Activated T-cell treated with anti-CD3 and anti-CD28 coated beads for 4 hours (primary cell): Measurements from ENCODE around the gene CHRNA10.
"Not testable (repeated sequence)": the region's sequence is repeated elsewhere in the genome, so short reads cannot be mapped to it uniquely, and the experiment has no call there.

ENCODE experiments used
- DNase-seq: peaks from one replicate; pipeline ENCODE4 v3.0.0-alpha.2; 2020

The CHRNA10 gene

DNA sequence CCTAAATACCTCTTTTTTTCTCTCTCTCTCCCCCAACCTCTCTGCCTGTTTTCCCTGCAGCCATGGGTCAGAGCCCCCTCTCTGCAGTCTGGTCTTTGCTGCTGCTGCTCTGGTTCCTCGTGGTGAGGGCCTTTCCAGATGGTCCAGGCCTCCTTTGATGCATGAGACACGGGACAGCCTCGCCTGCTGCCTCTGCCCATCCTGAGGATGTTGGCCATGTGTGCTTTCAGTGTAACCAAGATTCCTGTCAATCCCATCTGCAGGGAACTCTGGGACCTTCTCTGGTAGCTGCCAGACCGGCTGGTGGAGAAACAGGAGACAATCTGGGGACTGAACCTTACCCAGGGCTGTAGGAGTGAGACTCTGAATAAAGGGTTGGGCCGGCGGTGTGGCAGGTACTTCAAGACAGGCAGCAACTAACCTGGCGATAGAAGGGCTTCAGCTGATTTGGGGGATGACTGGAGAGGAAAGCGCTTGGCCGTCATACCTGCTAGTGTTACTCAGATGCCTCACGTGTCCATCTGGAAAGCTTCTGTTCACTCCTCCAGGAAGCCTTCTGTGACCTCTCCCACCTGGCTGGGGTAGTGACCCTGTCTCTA is 7.1 kb downstream of the CHRNA10 start:
- DNase-seq, result no peak

DNA sequence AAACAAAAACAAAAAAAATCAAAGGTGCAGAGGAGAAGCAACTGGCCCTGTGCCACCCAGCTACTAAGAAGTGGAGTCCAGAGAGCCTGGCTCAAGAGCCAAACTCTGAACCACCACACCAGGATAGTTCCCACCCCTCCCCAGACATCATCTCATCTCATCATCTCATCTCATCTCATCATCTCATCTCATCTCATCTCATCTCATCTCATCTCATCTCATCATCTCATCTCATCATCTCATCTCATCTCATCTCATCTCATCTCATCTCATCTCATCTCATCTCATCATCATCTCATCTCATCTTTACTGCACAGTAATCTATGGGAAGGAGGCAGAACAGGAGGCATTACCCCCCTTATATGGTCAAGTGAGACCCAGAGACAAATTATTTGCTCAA is 8.3 kb downstream of the CHRNA10 start:
- no peak for DNase-seq

- DNase-seq, result no peak
Measured at GRCh38 chr11:3660960-3661359, 10.2 kb downstream of the CHRNA10 start.

DNA sequence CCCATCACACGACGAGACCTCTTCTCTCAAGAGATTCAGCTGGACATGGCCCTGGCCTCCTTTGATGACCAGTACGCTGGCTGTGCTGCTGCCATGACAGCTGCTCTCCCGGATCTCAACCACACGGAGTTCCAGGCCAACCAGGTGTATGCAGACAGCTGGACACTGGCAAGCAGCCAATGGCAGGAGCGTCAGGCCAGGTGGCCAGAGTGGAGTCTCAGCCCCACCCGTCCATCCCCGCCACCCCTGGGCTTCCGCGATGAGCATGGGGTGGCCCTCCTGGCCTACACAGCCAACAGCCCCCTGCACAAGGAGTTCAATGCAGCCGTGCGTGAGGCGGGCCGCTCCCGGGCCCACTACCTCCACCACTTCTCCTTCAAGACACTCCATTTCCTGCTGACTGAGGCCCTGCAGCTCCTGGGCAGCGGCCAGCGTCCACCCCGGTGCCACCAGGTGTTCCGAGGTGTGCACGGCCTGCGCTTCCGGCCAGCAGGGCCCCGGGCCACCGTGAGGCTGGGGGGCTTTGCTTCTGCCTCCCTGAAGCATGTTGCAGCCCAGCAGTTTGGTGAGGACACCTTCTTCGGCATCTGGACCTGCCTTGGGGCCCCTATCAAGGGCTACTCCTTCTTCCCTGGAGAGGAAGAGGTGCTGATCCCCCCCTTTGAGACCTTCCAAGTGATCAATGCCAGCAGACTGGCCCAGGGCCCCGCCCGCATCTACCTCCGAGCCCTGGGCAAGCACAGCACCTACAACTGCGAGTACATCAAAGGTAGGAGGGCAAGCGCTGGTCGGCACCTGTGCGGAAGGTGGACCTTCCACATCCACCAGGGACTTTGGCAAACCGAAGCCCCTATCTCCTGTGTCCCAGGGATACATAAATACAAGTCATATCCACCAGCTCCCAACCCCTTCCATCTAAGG is 11.3 kb downstream of the CHRNA10 start:
- no peak for DNase-seq

GRCh38 chr11:3658252-3658651 is 12.9 kb downstream of the CHRNA10 start:
- DNase-seq, result no peak

GRCh38 chr11:3657331-3657730 is 13.9 kb downstream of the CHRNA10 start:
- DNase-seq, result not testable (repeated sequence)

DNA sequence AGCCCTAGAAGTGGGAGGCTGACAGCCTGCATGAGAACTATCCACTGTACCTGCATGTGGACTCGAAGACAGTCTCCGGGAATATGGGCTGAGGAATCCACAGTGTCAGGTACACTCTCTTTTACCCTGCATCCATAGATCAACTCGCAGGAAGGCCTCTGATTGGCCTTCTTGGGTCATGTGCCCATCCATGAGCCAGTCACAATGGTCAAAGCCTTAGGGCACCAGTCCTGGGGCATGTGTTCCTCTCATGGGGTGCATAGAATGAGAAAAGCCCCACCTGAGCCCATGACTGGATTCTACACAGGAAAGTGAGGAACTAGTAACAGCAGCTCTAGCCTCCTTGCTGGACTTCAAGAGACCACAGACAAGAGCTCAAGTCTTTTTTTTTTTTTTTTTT is 15.6 kb downstream of the CHRNA10 start:
- no peak for DNase-seq

DNA sequence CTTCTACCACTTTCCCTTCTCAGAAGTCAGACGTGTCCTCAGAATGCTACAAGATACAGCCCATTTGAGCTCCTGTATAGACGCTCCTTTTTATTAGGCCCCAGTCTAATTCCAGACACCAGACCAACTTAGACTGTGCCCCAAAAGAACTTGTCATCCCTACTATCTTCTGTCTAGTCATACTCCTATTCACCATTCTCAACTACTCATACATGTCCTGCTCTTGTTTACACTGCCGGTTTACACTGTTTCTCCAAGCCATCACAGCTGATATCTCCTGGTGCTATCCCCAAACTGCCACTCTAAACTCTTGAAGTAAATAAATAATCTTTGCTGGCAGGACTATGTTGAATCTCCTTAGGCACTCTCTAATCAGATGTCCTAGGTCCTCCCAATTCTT is 18.7 kb downstream of the CHRNA10 start:
- DNase-seq, result not testable (repeated sequence)

GRCh38 chr11:3649374-3649773 is 21.8 kb downstream of the CHRNA10 start:
- DNase-seq, result not testable (repeated sequence)

GRCh38 chr11:3648843-3649242 is 22.3 kb downstream of the CHRNA10 start:
- DNase-seq, result not testable (repeated sequence)

DNA sequence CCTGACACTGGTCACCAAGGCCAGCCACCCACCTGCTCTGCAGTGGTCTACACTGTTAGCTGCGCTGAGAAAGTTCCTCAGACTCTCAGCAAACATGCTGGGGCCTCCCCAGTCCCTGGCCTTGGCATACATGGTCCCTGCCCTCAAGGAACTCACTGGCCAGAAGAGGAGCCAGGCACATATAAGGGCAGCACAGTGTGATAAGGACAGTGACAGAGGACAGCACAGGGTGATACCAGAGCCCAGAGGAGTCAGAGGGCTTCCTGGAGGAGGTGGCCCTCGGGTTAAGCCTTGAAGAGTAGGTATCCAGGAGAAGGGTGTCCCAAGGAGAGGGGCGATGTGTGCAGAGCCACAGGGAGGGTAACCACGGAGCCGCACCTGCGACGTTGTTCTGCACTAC is 25.6 kb downstream of the CHRNA10 start:
- DNase-seq, result no peak

DNA sequence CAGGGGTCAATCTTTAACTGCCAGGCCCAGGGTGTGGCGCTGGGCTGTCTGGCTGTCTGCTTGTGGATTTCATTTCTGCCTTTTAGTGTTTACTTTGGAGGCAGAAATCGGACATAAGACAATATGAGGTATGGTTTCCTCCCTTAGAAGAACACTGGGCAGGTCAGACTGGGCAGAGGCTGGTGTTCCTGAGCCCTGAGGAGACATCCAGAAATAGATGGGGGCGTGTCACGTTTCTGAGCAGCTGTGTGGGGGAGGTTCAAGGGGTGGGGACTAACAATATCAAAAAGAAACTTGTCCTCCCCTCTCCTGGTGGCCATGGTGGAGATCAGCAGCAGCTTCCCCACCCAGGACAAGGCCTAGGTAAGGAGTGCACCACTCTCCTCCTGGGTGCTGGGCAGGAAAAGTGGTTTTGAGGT is 26.4 kb downstream of the CHRNA10 start, which contains the start of gene ART1:
ART1 (plus strand) TSS at position 312 of the 419 bp plus-strand sequence. CDS start 14,086 bp downstream, outside the sequence.
- DNase-seq, result no peak

DNA sequence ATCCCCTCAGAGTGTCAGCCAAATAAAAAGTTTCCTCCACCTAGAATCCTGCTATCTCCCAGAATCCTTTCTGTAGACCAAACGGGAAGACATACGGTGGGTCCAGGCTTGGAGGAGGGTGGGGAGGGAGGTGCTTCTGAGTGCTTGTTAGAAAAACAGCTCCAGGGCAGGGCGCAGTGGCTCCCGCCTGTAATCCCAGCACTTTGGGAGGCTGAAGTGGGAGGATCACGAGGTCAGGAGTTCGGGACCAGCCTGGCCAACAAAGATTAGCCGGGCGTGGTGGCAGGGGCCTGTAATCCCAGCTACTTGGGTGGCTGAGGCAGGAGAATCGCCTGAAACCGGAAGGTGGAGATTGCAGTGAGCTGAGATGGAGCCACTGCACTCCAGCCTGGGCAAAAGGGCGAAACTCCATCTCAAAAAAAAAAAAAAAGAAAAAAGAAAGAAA is 28.1 kb downstream of the CHRNA10 start:
- not testable (repeated sequence) for DNase-seq

DNA sequence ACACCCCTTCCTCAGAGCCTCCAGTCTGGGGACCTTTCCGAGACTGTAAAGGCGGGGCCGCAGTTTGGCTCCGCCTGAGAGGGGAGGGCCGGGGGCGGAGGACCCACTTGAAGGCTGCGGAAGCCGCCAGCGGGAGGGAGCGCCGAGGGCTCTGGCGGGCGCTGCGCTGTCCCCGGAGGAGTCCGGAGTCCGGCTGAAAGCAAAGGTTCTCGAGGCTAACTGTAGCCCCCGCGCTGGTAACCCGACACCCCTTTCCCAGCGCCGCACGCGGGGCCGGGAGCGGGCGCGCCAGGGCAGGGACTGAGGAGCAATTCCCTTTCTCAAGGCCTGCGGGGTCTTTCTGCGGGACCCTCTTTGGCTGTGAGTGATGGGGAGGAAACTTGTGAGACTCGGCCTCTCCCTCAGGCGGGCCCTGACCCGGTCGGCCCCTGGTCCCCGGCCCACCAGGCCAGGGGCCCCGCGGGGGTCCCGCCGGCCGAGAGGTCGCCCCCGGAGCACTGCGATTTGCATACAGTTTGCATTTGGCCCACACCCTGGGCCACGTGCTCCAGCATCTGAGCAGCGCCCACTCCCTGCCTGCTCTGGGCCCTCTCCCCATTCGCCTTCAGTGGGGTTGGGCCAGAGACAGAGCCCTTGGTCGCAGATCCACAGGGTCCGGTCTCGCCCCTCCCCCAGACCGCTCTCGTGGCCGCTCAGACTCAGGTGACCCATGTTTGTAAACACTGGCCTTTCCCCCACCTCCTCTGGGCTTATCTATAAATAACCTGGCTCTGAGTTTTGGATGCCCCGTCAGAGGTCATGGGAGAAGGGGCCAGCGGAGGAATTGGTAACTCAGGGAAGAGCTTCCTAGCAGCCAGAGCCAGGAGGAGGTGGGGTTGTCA is 28.9 kb downstream of the CHRNA10 start:
- DNase-seq, result peak; percentile 53

DNA sequence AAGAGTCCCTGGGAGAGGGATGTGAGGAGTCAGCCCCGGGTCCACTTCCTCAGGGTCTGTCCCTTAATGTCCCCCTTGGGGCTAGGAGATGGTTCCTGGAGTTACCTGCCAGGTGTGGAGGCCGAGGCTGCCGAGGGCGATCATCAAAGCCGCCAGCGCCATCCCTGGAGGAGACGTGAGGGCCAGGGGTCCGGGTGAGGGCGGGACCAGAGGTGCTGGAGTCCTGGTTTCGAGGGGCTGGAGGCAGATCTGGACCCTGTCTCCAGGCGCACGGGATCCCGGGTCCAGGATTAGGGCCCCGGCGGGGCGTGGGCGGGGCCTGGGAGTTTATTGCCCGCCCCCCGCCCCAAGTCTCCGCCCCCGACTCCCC is 29.5 kb downstream of the CHRNA10 start, which contains the start of gene ART5:
ART5 (minus strand) TSS at position 292 of the 370 bp plus-strand sequence; CDS start at position 162, 130 bp downstream.
- no peak for DNase-seq

- no peak for DNase-seq
Measured at GRCh38 chr11:3641191-3641590, 30.0 kb downstream of the CHRNA10 start.

- DNase-seq, result no peak
Measured at GRCh38 chr11:3639841-3640240, 31.3 kb downstream of the CHRNA10 start.

DNA sequence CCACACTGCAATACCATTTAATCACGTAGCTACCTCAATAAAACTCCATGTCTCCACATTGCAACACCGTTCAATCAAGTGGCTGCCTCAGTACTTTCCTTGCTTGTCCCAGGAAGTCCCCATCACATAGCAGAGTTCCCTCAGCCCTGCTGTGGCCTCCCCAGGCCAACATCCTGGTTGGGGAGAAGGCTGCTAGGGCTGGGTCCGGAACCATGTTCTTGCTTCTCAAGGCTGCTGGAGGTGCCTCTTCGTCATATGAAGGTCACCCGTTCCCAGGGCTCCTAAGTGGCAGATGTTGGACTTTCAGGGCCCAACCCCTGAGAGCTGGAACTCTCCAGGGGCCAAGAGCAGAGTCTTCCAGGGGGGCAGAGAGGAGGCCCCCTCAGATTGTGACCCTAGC is 32.7 kb downstream of the CHRNA10 start:
- DNase-seq, result no peak

DNA sequence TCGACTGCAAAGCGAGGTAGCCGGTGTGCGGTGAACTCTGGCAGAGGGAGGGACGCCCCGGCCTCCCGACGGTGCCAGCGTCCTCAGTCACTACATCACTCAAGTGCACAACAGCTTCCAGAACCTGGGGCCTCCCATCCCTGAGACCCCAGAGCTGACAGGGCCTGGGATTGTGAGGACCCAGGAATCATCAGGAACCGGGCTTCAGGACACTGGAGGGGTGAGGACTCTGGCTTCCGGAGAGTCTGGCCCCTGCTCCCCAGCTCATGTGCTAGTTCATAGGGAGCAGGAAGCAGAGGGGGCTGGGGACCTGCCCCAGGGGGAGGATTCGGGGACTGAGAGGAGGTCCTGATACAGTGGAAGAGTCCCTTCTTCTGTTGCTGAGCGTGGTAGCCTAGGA is 34.0 kb downstream of the CHRNA10 start:
- no peak for DNase-seq

DNA sequence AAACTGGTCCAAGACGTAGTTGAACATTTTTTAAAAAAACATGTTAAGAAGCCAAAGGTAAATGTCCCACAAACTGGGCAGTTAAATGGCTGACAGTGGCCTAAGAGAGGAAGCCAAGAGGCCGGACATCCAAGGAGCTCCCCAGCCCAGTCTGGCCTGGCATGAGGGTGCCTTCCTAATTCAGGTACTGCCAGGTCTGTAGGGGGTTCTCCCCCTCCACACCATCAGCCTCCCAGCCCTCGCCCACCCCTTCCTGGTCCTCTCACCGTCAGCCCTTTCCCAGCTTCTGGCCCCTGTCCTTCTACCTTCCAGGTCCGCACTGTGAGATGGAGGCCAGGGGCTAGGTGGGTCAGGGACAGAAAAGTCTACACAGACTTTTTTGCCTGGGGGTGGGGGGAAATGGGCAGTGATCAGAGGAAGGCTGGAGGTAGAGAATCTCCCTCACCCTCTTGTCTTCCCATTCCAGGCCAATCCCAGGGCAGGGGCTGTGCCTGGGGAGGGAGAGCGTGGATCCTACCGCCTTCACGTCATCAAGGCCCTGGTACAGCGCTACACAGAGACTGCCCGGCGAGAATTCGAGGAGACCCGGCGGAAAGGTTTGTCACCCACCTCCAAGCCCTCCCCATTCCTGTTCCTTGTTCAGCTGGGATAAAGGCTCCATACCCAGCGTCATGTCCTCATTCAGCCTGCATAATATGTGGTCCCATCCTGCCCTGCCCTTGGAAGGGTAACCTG is 35.4 kb downstream of the CHRNA10 start:
- no peak for DNase-seq

- no peak for DNase-seq
Measured at GRCh38 chr11:3632070-3632660, 39.0 kb downstream of the CHRNA10 start.

DNA sequence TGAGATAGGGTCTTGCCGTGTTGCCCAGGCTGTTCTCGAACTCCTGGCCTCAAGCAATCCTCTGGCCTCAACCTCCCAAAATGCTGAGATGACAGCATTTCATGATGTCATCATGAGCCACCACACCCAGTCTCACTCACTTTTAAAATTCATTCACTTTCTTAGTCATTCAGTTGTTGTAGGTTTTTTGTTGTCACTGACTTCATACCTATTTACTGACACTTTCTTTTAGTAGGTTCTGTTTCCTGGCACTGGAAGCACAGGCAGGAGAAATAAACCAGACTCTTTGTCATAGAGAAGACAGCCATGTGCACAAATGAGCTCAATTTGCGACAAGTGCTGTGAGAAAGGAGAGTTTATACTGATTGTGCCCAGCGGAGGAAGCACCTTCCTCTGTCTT is 39.9 kb downstream of the CHRNA10 start:
- DNase-seq, result no peak
